Measurements from ENCODE around the gene ACOT11. TPM values are rescaled to one million over a fixed set of nuclear protein-coding genes. Genes with fewer than 3 reads are reported as not detected.
A peak's percentile ranks its signal among the peaks of the same experiment; 100 is the strongest.

ACOT11 gene
- total and polyA plus RNA-seq, 11 donors, result 33.2 to 69.3 (median 55.9) TPM

DNA sequence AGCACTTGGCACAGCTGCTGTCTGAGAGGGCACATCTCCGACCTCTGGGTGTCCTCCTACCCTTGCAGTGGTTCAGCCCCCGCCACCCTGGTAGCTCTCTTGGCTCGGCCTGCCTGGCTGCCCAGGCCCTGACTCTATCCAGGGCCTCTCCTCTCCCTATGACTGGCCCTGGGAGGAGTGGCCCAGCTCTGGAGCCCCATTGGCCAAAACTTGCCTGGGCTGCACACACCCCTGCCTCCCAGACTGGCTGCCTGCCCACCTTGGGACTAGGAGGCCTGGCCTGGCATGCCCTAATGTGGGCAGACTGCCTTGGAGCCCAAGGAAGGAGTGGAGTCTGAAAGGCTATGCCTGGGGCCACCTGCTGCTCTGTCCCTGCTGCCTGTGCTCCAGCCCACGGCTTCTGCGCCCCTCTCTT, 33.6 kb downstream of the ACOT11 start:
- 44 to 61% (median 56%) methylated on average over 2 to 5 of the region's 5 CpGs for WGBS, 4 donors
- TF ChIP-seq, protein P1, sequence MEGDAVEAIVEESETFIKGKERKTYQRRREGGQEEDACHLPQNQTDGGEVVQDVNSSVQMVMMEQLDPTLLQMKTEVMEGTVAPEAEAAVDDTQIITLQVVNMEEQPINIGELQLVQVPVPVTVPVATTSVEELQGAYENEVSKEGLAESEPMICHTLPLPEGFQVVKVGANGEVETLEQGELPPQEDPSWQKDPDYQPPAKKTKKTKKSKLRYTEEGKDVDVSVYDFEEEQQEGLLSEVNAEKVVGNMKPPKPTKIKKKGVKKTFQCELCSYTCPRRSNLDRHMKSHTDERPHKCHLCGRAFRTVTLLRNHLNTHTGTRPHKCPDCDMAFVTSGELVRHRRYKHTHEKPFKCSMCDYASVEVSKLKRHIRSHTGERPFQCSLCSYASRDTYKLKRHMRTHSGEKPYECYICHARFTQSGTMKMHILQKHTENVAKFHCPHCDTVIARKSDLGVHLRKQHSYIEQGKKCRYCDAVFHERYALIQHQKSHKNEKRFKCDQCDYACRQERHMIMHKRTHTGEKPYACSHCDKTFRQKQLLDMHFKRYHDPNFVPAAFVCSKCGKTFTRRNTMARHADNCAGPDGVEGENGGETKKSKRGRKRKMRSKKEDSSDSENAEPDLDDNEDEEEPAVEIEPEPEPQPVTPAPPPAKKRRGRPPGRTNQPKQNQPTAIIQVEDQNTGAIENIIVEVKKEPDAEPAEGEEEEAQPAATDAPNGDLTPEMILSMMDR (IDR thresholded peaks at IDR 0.05), result peak in 1 of 12 donors; percentile 9
- TF ChIP-seq POLR2A (IDR thresholded peaks at IDR 0.05), result no peak
- Histone ChIP-seq H3K9me3 (no peaks in the 10 kb centered on the region), H3K27me3 (no peaks in the 10 kb centered on the region), H3K27ac (peak overlapping the region; percentile 47 to 98 (median 89)), H3K4me1 (peaks cover under 1 to 92% (median 58%) of the 10 kb centered on the region in 12 donors), H3K4me3 (no peak overlapping the region), H3K36me3 (peaks cover 0 to 2% (median 0%) of the 10 kb centered on the region in 9 donors)
- peak; percentile 88 to 90 (median 88) for ATAC-seq
- DNase-seq, result peak; percentile 88 to 97 (median 91)
- intact Hi-C loops (cut with DNase I), result loop anchor here in 3 of 10 donors (2.0 to 5.0 kb wide), 2 partner anchors 34 to 35 kb away; partner anchors contain the start of gene ACOT11 (in 2 of the 3)

DNA sequence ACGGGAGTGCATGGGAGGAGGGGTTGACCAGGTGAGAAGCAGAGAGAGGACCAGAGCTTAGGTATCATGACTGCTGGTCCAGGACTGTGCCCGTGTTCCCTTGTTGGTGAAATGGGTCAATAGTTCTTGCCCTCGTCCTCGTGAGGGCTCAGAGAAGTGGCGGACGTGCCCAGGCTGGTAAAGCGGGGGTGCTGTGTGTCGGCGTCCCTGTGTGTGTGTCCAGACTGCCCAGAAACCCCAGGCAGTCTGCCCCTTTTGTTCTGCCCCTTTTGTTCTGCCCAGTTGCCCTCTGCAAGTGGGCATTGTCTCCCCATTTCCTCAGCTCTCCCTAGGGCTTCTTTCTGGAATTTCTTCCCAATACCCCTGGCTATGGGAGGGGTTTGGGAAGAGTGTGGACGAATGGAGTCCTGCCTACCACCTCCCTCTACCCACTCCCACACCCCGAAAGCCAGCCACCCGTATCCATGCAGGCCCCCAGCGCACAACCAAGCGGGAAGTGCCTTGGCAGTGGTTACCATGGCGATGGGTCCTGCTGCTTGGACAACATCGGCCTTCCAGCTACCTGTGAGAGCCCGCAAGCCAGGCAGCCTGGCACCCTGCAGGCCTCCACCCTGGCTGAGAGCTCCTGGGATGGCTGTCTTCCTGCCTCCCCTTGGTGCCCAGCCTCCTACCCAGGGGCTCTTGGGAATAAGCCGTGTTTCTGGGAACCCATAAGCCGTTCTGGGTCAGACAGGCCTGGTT, 34.7 kb downstream of the ACOT11 start:
- Histone ChIP-seq H3K9me3 (no peaks in the 10 kb centered on the region), H3K36me3 (peaks cover 0 to 6% (median 0%) of the 10 kb centered on the region in 9 donors), H3K27me3 (no peaks in the 10 kb centered on the region), H3K27ac (peak overlapping the region; percentile 47 to 98 (median 89)), H3K4me3 (no peak overlapping the region), H3K4me1 (peaks cover 3 to 88% (median 58%) of the 10 kb centered on the region in 12 donors)
- TF ChIP-seq POLR2A (IDR thresholded peaks at IDR 0.05), result no peak
- whole genome bisulfite sequencing, 4 donors, result 61 to 70% (median 68%) methylated on average over 10 to 19 of the region's 19 CpGs
- DNase-seq (peak in 1 of 5 donors; percentile 68), ATAC-seq (no peak)
- intact Hi-C loops (cut with DNase I), result loop anchor here in 2 of 10 donors (5.0 kb wide), 1 partner anchor 35 kb away; the partner anchor contains the start of gene ACOT11 (in 2 of the 2)

DNA sequence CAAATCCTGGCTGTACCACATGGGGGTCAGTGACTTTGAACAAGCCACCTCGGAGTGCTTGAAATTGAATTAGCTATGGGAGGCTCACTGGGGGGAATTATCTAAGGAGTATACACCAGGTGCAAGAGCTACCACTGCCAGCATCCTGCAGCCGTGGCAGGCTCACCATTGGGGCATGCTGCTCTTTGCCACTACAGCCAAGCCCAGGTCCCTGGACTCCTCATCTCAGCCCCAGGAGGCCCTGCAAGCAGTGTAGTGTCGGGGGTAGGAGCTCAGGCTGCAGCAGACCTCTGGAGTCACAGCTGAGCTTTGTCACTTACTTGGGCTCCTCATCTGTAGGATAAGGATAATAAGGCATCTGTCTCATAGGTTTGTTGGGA, 35.3 kb downstream of the ACOT11 start:
- WGBS, 4 donors, result 46 to 68% (median 49%) methylated on average over 3 of the region's 3 CpGs
- intact Hi-C loops (cut with DNase I), result loop anchor here in 2 of 10 donors (5.0 kb wide), 1 partner anchor 36 kb away; the partner anchor contains the start of gene ACOT11 (in 2 of the 2)
- Histone ChIP-seq H3K9me3 (no peaks in the 10 kb centered on the region), H3K4me3 (no peak overlapping the region), H3K4me1 (peaks cover 3 to 87% (median 55%) of the 10 kb centered on the region in 12 donors), H3K27me3 (no peaks in the 10 kb centered on the region), H3K36me3 (peaks cover 0 to 9% (median 0%) of the 10 kb centered on the region in 9 donors), H3K27ac (peak overlapping the region; percentile 32 to 98 (median 89))
- TF ChIP-seq, protein P1 (IDR thresholded peaks at IDR 0.05), result no peak
- no peak for TF ChIP-seq POLR2A (IDR thresholded peaks at IDR 0.05)
- DNase-seq (no peak), ATAC-seq (no peak)

DNA sequence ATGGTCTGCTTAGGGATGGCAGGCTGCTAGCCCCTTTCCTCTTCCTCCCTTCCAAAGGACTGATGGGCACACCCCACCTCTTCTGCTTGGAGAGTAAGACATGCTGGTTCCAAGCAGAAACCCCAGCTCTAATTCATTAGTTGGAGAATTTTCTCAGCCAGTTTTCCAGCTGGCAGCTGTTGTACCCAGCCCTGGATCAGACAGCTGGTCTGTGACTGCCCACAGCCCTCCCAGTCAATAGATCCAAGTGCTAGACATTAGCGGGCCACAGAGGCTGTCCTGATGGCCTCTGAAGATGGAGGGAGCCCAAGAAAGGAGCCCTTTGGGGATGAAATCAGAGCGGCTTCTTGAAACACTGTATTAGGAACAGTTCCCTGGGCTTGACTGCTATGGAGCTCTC, 35.8 kb downstream of the ACOT11 start:
- peaks cover 3 to 84% (median 51%) of the 10 kb centered on the region in 12 donors for H3K4me1 ChIP-seq
- H3K9me3 ChIP-seq, result no peaks in the 10 kb centered on the region
- ATAC-seq (no peak), DNase-seq (no peak)
- intact Hi-C loops (cut with DNase I), result loop anchor here in 4 of 10 donors (2.0 to 5.0 kb wide), 3 partner anchors 25 to 37 kb away; partner anchors contain the start of gene ACOT11 (in 4 of the 4)
- WGBS, 4 donors, result 52 to 74% (median 60%) methylated on average over 2 of the region's 2 CpGs
- no peak overlapping the region for H3K4me3 ChIP-seq
- H3K27ac ChIP-seq, result peak overlapping the region; percentile 6 to 98 (median 89)
- H3K36me3 ChIP-seq, result peaks cover 0 to 13% (median 0%) of the 10 kb centered on the region in 9 donors
- TF ChIP-seq, protein P1 (IDR thresholded peaks at IDR 0.05), result no peak
- no peak for TF ChIP-seq POLR2A (IDR thresholded peaks at IDR 0.05)
- H3K27me3 ChIP-seq, result no peaks in the 10 kb centered on the region
